Ovary (tissue), 9 donors: ENCODE measurements around the gene TCEANC2. TPM values are rescaled to one million over a fixed set of nuclear protein-coding genes. Genes with fewer than 3 reads are reported as not detected.

Experiments
- DNase-seq, 5 donors: peaks; one replicate each; pipeline ENCODE4 v3.0.0-alpha.2; 2019 to 2020
- H3K27ac ChIP-seq, 2 donors: fragments of 200-600 bp; one replicate each; pipeline versions ENCODE4 v1.5.1 to v1.8.0; 2019 to 2022
- H3K27me3 ChIP-seq: fragments of 200-600 bp; one replicate; pipeline ENCODE4 v1.8.0; 2022
- H3K36me3 ChIP-seq: fragments of 200-600 bp; sonication (generic); one replicate; pipeline ENCODE4 v1.5.1; 2019
- H3K4me1 ChIP-seq: one replicate; pipeline ENCODE4 v1.8.1; 2013; ENCODE audit warnings: mild to moderate bottlenecking, moderate library complexity; ENCODE audit not compliant: insufficient read depth
- H3K4me3 ChIP-seq: fragments of 200-600 bp; sonication (generic); one replicate; pipeline ENCODE4 v1.5.1; 2017
- H3K9me3 ChIP-seq, 2 donors: fragments of 200-600 bp in 1 of 2; sonication (generic) in 1 of 2; one replicate each; pipeline versions ENCODE4 v1.5.1 to v1.8.1; 2013 to 2019; ENCODE audit warnings: mild to moderate bottlenecking in 1 of 2, moderate library complexity in 1 of 2
- EP300 ChIP-seq: sonication (generic); formaldehyde crosslinking; IDR thresholded peaks from one replicate; pipeline ENCODE4 v1.6.1; 2017; ENCODE audit warnings: antibody characterized with exemption
- POLR2A ChIP-seq: fragments of 450-650 bp; IDR thresholded peaks from one replicate; pipeline ENCODE4 v1.6.1; 2017; ENCODE audit warnings: antibody characterized with exemption, mild to moderate bottlenecking, moderate library complexity
- WGBS, 3 donors: extraction: QIAGEN DNeasy Blood & Tissue Kit in 1 of 3; methylation state at CpG; one replicate each; pipeline versions ENCODE4 v1.1.5 to v1.1.7; 2013 to 2017; 5-methylcytosine and 5-hydroxymethylcytosine counted together
- intact Hi-C, 4 donors: fragments of 100-400 bp; cut with DNase I; formaldehyde crosslinking; loops; one replicate each; pipeline versions ENCODE4 v1.11.0 to v1.15.1; 2022 to 2023
- polyA plus RNA-seq, 2 donors: library from polyadenylated mRNA; stranded (reverse); fragments of 200-250 nt in 1 of 2; fragments of 350-450 nt in 1 of 2; fragmentation: Illumina TruSeq in 1 of 2; extraction: RNeasy Lipid Tissue Mini Kit (QIAGEN cat#74804) in 1 of 2; gene quantifications; one replicate each; pipeline ENCODE4 v1.2.3, GENCODE V29; 2013 to 2014
- total RNA-seq, 7 donors: library from RNA; depleted of rRNA in 2 of 7; stranded (reverse); fragments of >200 nt in 2 of 7; fragmentation: NEBNext Ultra II Directional in 3 of 7; extraction: Animal tissue kit (Norgen Biotek cat#: 25700) in 3 of 7; gene quantifications; one replicate each; pipeline versions ENCODE4 v1.1.0 to v1.2.4, GENCODE V29; 2016 to 2023
- TF ChIP-seq, protein P1 (sequence below), 3 donors: fragments of 450-650 bp in 2 of 3; fragments of 200-600 bp in 1 of 3; IDR thresholded peaks; one replicate each; pipeline versions ENCODE4 v1.5.1 to v1.8.0; 2016 to 2022; ENCODE audit warnings: antibody characterized with exemption in 3 of 3, mild to moderate bottlenecking in 1 of 3
- donor health status: DM: no; HTN: no; CAD: no; lungs with moderate emphysema.
- donor health status: DM: no; HTN: no; CAD: no.
- donor health status: Bipolar disorder and iron deficiency.
- donor health status: DM: yes; HTN: yes; CAD: no.
- donor health status: DM: no; HTN: no; CAD: no.
- donor health status: DM: yes; HTN: yes; CAD: no.

The TCEANC2 gene
- total and polyA plus RNA-seq, 9 donors, result 1.8 to 5.2 (median 3.0) TPM

- intact Hi-C loops, result no loop called here
- H3K36me3 ChIP-seq, result no peaks in the 10 kb centered on the region
- no peak overlapping the region for H3K4me3 ChIP-seq
- H3K9me3 ChIP-seq, result no peaks in the 10 kb centered on the region
- H3K27me3 ChIP-seq, result no peaks in the 10 kb centered on the region
- peak in 4 of 5 donors; percentile 37 to 69 (median 45) for DNase-seq
- H3K27ac ChIP-seq, result peak overlapping the region in 1 of 2 donors; percentile 25
- WGBS, 3 donors, result 14 to 30% (median 20%) methylated on average over 10 of the region's 10 CpGs
- H3K4me1 ChIP-seq, result peaks cover 4% of the 10 kb centered on the region
- no peak for TF ChIP-seq POLR2A
- no peak for TF ChIP-seq EP300
- TF ChIP-seq, protein P1, sequence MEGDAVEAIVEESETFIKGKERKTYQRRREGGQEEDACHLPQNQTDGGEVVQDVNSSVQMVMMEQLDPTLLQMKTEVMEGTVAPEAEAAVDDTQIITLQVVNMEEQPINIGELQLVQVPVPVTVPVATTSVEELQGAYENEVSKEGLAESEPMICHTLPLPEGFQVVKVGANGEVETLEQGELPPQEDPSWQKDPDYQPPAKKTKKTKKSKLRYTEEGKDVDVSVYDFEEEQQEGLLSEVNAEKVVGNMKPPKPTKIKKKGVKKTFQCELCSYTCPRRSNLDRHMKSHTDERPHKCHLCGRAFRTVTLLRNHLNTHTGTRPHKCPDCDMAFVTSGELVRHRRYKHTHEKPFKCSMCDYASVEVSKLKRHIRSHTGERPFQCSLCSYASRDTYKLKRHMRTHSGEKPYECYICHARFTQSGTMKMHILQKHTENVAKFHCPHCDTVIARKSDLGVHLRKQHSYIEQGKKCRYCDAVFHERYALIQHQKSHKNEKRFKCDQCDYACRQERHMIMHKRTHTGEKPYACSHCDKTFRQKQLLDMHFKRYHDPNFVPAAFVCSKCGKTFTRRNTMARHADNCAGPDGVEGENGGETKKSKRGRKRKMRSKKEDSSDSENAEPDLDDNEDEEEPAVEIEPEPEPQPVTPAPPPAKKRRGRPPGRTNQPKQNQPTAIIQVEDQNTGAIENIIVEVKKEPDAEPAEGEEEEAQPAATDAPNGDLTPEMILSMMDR (IDR thresholded peaks at IDR 0.05), result no peak
Observed at GRCh38 chr1:54137534-54138061, 84.2 kb downstream of the TCEANC2 start.

DNA sequence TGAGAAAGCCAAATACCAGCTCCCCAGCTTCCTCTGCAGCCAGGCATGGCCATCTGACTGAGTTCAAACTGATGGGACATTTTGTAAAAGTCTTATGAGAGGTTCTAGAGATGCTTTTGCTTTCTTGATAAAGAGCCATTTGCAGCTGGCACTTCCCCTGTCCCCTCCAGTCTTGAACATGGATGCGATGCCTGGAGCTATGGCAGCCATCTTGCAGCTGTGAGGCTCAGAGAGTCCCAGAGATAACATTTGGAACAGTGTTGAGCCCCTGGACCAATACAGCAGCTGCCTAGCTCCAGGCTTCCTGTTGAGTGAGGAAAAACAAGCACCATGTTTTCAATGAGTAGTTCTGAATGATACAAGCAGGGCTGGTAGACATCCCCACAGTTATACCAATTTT is 85.6 kb downstream of the TCEANC2 start:
- DNase-seq, result no peak
- H3K27ac ChIP-seq, result no peak overlapping the region
- H3K36me3 ChIP-seq, result no peaks in the 10 kb centered on the region
- H3K9me3 ChIP-seq, result no peaks in the 10 kb centered on the region
- H3K4me1 ChIP-seq, result peaks cover 4% of the 10 kb centered on the region
- H3K27me3 ChIP-seq, result no peaks in the 10 kb centered on the region
- WGBS, 3 donors, result 92 to 100% (median 100%) methylated on average over 1 of the region's 1 CpG
- H3K4me3 ChIP-seq, result no peak overlapping the region
- intact Hi-C loops, result no loop called here
- no peak for TF ChIP-seq POLR2A
- TF ChIP-seq EP300, result no peak
- TF ChIP-seq, protein P1 (IDR thresholded peaks at IDR 0.05), result no peak

GRCh38 chr1:54139711-54140110 is 86.3 kb downstream of the TCEANC2 start:
- H3K27ac ChIP-seq, result no peak overlapping the region
- H3K9me3 ChIP-seq, result no peaks in the 10 kb centered on the region
- 98% methylated on average over 12 of the region's 12 CpGs for WGBS, 3 donors
- H3K36me3 ChIP-seq, result no peaks in the 10 kb centered on the region
- TF ChIP-seq EP300 (no peak), POLR2A (no peak)
- TF ChIP-seq, protein P1 (IDR thresholded peaks at IDR 0.05), result no peak
- DNase-seq, result no peak
- H3K4me1 ChIP-seq, result peaks cover 4% of the 10 kb centered on the region
- H3K27me3 ChIP-seq, result no peaks in the 10 kb centered on the region
- intact Hi-C loops, result no loop called here
- no peak overlapping the region for H3K4me3 ChIP-seq

- Histone ChIP-seq H3K36me3 (no peaks in the 10 kb centered on the region), H3K9me3 (no peaks in the 10 kb centered on the region), H3K27me3 (no peaks in the 10 kb centered on the region), H3K4me3 (no peak overlapping the region), H3K4me1 (peaks cover 2% of the 10 kb centered on the region), H3K27ac (no peak overlapping the region)
- TF ChIP-seq, protein P1 (IDR thresholded peaks at IDR 0.05), result no peak
- no peak for TF ChIP-seq EP300
- TF ChIP-seq POLR2A, result no peak
- DNase-seq, result no peak
- intact Hi-C loops, result no loop called here
- 48 to 59% (median 57%) methylated on average over 9 of the region's 9 CpGs for WGBS, 3 donors
Observed at GRCh38 chr1:54142146-54142900, 88.9 kb downstream of the TCEANC2 start.
